Effector memory CD8-positive, alpha-beta T cell (primary cell): Measurements from ENCODE around the gene IL1RAPL2.

Experiments used
- ATAC-seq: fragments of 150-1000 bp; cut with Tn5 transposase; replicated peaks from 2 replicates; pipeline ENCODE4 v1.10.0; 2021; ENCODE audit warnings: mild to moderate bottlenecking, moderate library complexity
- DNase-seq, 3 experiments: peaks; one replicate each; pipeline ENCODE4 v3.0.0; 2021
- H3K27ac Mint-ChIP-seq, 2 donors: one replicate each; pipeline ENCODE4 v1.8.0; 2022; ENCODE audit warnings: mild to moderate bottlenecking in 2 of 2, mixed read lengths in 2 of 2, moderate library complexity in 2 of 2
- H3K27me3 Mint-ChIP-seq, 2 donors: one replicate each; pipeline ENCODE4 v1.8.0; 2022; ENCODE audit warnings: mixed read lengths in 2 of 2
- H3K36me3 Mint-ChIP-seq: one replicate; pipeline ENCODE4 v1.8.0; 2022; ENCODE audit warnings: mild to moderate bottlenecking, moderate library complexity, mixed read lengths; ENCODE audit not compliant: insufficient read depth
- H3K4me1 Mint-ChIP-seq, 2 donors: one replicate each; pipeline ENCODE4 v1.8.0; 2022; ENCODE audit warnings: low read depth in 2 of 2, mixed read lengths in 2 of 2
- H3K4me3 Mint-ChIP-seq, 2 donors: one replicate each; pipeline ENCODE4 v1.8.0; 2022; ENCODE audit warnings: mild to moderate bottlenecking in 2 of 2, mixed read lengths in 2 of 2, moderate library complexity in 2 of 2
- H3K9me3 Mint-ChIP-seq, 2 donors: one replicate each; pipeline ENCODE4 v1.8.0; 2022; ENCODE audit warnings: mixed read lengths in 2 of 2

IL1RAPL2 gene

DNA sequence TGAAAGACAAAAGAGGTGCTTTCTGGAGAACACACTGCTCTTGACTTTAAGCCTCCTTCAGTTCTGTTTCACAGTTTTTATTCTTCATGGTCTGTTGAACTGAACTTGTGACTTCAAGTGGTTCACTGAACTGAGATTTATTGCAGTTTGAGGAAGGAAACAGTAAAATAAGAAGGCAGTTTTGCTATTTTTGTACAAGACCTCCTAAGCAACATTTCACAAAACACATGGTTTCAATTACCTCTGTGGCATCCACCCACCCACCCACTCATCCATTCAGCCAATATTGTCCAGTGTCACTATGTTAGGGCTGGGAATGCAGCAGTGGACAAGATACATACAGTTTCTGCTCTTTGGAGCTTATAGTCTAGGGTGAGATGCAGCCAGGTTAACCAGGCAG is 131.3 kb downstream of the IL1RAPL2 start:
- Mint-ChIP-seq H3K36me3 (no peaks in the 10 kb centered on the region), H3K27me3 (no peaks in the 10 kb centered on the region), H3K4me3 (no peak overlapping the region), H3K27ac (no peak overlapping the region), H3K9me3 (no peaks in the 10 kb centered on the region), H3K4me1 (no peaks in the 10 kb centered on the region)
- ATAC-seq = no peak
- DNase-seq = no peak

DNA sequence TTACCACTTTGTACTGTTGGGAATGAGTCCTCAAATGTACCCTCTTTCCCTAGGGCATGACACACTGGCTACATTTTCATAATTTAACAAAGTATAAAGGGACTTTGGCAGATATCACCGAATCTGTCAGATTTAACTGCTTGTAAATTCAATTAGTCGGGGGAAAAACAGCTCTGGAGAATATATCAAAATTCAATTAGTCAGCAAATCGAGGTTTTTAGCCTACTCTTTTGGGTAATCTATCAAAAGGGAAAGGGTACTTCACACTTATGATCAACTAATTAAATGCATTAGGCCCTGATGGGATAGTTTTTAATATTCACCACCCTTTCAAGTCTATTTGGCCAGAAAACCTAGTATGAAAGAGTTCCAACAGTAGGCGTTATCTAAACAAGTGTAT is 141.0 kb downstream of the IL1RAPL2 start:
- H3K4me3 Mint-ChIP-seq = no peak overlapping the region
- H3K27me3 Mint-ChIP-seq = no peaks in the 10 kb centered on the region
- no peaks in the 10 kb centered on the region for H3K36me3 Mint-ChIP-seq
- no peaks in the 10 kb centered on the region for H3K4me1 Mint-ChIP-seq
- H3K9me3 Mint-ChIP-seq = no peaks in the 10 kb centered on the region
- ATAC-seq (no peak), DNase-seq (no peak)
- H3K27ac Mint-ChIP-seq = no peak overlapping the region

DNA sequence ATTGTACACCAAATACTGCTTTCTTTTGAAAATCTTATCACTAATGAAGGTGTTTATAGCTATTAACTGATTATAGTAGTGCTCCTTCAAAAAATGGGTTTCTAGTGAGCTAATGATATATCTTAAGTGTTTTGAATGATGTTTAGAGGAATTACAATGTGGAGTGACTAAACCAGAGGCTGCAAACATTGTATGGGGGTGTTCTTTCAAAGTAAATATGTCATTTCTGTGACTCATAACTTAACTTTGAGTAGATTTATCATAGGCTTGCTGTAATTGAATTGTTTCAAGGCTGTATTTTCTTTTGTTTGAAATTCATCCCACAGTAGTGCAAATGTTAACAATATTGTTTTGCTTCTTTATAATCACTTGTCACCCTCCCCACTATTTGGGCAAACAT is 141.6 kb downstream of the IL1RAPL2 start:
- no peak for DNase-seq
- no peak for ATAC-seq
- H3K36me3 Mint-ChIP-seq = no peaks in the 10 kb centered on the region
- no peak overlapping the region for H3K4me3 Mint-ChIP-seq
- no peak overlapping the region for H3K27ac Mint-ChIP-seq
- H3K27me3 Mint-ChIP-seq = no peaks in the 10 kb centered on the region
- no peaks in the 10 kb centered on the region for H3K9me3 Mint-ChIP-seq
- no peaks in the 10 kb centered on the region for H3K4me1 Mint-ChIP-seq

DNA sequence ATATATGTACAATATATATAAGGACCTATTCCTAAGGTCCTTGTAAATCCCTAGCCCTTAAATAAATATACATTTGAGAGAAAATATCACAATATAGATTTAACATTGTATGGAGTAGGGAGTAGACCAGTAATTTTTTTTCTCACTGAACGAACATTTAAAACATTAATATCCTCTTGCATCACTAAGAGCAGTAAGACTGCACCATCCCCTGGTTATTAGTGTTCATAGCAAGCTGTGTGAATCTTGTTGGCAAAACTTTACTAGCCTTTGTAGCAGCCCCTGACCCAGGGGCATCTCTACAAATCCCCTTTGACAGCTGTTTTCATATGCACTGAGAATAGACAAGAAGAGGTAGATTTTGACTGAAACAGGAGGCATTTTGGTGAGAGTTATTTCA is 146.5 kb downstream of the IL1RAPL2 start:
- ATAC-seq (no peak), DNase-seq (no peak)
- H3K9me3 Mint-ChIP-seq = no peaks in the 10 kb centered on the region
- H3K4me1 Mint-ChIP-seq = no peaks in the 10 kb centered on the region
- H3K36me3 Mint-ChIP-seq = no peaks in the 10 kb centered on the region
- no peak overlapping the region for H3K4me3 Mint-ChIP-seq
- H3K27me3 Mint-ChIP-seq = no peaks in the 10 kb centered on the region
- no peak overlapping the region for H3K27ac Mint-ChIP-seq

DNA sequence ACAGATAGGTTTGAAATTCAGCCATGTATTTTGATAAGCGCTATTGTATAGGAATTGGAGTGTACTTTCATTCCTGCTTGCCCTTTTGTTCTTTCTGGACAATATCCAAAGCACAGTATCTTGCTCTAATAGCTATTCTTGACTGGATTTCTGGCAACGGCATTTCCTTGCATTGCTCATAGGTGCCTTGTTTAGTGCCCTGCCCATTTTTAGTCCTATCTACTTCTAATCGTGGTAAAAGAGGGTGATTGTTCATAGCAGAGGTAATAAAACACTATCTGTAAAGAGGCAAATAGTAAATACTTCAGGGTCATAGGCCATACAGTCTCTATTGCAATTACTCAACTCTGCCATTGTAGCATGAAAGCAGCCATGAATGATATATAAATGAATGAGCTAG is 155.9 kb downstream of the IL1RAPL2 start:
- H3K4me3 Mint-ChIP-seq = no peak overlapping the region
- ATAC-seq (no peak), DNase-seq (no peak)
- H3K4me1 Mint-ChIP-seq = no peaks in the 10 kb centered on the region
- H3K27me3 Mint-ChIP-seq = no peaks in the 10 kb centered on the region
- H3K27ac Mint-ChIP-seq = no peak overlapping the region
- no peaks in the 10 kb centered on the region for H3K36me3 Mint-ChIP-seq
- no peaks in the 10 kb centered on the region for H3K9me3 Mint-ChIP-seq

DNA sequence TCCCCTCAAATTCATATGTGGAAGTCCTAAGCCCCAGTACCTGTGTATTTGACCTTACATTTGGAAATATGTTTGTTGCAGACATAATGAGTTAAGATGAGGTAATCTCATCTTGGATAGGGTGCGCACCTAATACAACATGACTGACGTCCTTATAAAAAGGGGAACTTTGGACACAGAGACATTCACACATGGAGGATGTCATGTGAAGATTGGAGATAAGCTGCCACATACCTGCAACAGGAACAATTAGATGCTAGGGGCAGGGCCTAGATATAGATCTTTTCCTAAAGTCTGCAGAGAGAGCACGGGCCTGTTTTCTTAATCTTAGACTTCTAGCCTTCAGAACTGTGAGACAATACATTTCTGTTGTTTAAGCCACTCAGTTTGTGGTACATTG is 162.5 kb downstream of the IL1RAPL2 start:
- Mint-ChIP-seq H3K4me1 (no peaks in the 10 kb centered on the region), H3K9me3 (no peaks in the 10 kb centered on the region), H3K27me3 (no peaks in the 10 kb centered on the region), H3K4me3 (no peak overlapping the region), H3K27ac (no peak overlapping the region), H3K36me3 (no peaks in the 10 kb centered on the region)
- DNase-seq (no peak), ATAC-seq (no peak)

DNA sequence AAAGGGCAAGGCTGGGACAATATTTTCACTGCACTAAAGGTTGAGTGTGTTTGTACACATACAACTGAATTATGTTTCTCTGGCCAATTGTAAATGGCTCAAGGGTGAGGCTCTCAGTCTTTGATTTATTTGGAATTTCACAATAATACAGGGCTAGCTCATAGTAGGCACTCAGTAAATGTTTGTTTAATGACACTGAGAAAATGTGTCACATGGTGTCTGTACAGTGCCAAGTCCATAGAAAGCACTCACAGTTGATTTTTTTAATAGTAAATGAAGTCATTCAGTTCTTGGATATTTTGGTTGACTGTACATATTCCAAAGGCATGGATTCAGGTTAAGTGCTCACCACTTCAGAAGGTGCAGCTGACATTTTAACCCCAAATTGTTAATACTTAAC is 176.4 kb downstream of the IL1RAPL2 start:
- Mint-ChIP-seq H3K9me3 (peaks cover 0 to 2% of the 10 kb centered on the region in 2 donors), H3K4me1 (no peaks in the 10 kb centered on the region), H3K4me3 (no peak overlapping the region), H3K27me3 (no peaks in the 10 kb centered on the region), H3K36me3 (no peaks in the 10 kb centered on the region), H3K27ac (no peak overlapping the region)
- no peak for ATAC-seq
- no peak for DNase-seq

DNA sequence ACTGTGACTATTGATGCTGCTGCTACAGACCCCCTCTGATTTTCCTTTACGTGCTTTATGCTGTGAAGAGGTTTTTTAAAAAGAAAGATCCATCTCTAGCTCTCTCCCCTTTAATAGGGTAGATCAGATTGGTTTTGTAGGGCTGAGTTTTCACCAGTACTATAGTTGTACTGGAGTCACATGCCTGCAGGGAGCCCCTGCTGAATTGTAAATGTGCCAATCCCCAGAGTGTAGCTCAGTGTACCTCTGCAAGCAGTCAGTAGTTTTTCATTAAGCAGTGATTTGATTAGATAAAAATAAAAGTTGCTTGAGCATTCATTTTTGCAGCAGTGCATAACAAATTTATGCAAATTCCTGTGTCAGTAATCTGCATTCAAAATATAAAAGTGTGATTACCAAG is 179.2 kb downstream of the IL1RAPL2 start:
- H3K9me3 Mint-ChIP-seq = peaks cover 2 to 5% of the 10 kb centered on the region in 2 donors
- DNase-seq (no peak), ATAC-seq (no peak)
- H3K4me1 Mint-ChIP-seq = no peaks in the 10 kb centered on the region
- no peak overlapping the region for H3K27ac Mint-ChIP-seq
- H3K36me3 Mint-ChIP-seq = no peaks in the 10 kb centered on the region
- H3K27me3 Mint-ChIP-seq = no peaks in the 10 kb centered on the region
- no peak overlapping the region for H3K4me3 Mint-ChIP-seq

DNA sequence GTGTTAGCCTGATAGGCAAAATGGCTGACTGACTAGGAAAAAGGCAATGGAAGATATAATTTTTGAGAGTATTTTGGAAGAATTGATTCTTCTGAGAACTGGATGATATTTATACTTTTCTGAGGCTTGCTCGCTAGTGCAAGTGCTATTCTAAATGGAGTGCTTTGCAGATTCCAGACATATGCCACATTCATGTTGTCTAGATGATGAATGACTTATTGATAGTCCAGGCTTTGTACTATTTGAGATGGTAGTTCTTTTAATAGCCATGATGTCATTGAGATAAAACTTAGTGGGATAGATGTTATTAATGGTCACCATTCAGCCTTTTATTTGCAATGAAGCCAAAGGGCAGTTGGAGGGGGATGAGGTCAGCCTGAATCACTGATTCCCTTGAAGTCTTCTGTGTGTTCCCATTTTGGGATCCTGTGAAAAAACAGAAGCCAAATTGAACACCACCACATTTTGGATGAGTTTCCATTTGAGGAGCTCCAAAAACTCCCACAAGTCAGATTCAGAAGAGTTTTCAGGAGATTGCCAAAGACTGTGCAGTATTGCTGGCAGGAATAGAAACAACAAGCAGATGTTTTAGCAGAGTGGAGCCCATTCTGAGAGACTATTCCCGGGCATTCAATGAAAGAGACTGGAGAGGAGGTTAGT is 184.1 kb downstream of the IL1RAPL2 start:
- Mint-ChIP-seq H3K36me3 (no peaks in the 10 kb centered on the region), H3K9me3 (peaks cover 0 to 5% of the 10 kb centered on the region in 2 donors), H3K27ac (no peak overlapping the region), H3K4me1 (no peaks in the 10 kb centered on the region), H3K27me3 (no peaks in the 10 kb centered on the region), H3K4me3 (no peak overlapping the region)
- DNase-seq = no peak
- no peak for ATAC-seq

DNA sequence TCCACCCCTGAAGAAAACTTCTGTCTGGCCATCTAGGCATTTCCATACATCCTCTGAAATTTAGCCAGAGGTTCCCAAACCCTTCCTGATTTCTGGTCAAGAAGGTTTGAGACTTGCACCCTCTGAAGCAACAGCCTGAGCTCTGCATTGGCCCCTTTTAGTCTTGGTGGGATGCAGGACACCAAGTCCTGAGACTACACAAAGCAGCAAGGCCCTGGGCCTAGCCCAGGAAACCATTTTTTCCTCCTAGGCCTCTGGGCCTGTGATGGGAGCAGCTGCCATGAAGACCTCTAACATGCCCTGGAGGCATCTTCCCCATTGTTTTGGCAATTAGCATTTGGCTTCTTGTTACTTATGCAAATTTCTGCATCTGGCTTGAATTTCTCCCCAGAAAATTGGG is 196.6 kb downstream of the IL1RAPL2 start:
- Mint-ChIP-seq H3K4me3 (no peak overlapping the region), H3K4me1 (no peaks in the 10 kb centered on the region), H3K9me3 (peaks cover 3 to 9% of the 10 kb centered on the region in 2 donors), H3K27ac (no peak overlapping the region), H3K36me3 (peaks cover 3% of the 10 kb centered on the region), H3K27me3 (no peaks in the 10 kb centered on the region)
- DNase-seq (no peak), ATAC-seq (no peak)

DNA sequence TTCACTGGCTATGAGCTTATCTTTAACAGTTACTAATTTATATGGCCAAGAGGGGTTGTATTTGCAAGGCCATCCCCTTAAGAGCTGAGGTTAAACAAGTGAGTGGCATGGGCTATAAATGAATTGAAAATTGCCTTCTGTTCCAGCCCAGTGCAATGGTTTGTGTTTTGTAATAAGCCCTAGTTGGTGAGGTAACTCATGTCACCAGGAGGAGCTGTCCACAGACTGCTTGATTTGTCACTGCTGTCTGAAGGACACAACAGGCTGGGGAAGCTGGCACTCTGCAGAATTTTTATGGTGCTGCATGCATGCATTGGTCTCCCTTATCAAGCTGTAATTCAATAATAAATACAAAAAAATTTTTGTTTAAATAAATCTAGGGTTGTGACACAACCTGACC is 223.8 kb downstream of the IL1RAPL2 start:
- no peaks in the 10 kb centered on the region for H3K27me3 Mint-ChIP-seq
- no peak for ATAC-seq
- no peak overlapping the region for H3K27ac Mint-ChIP-seq
- H3K9me3 Mint-ChIP-seq = peaks cover 2 to 11% of the 10 kb centered on the region in 2 donors
- DNase-seq = no peak
- H3K4me3 Mint-ChIP-seq = no peak overlapping the region
- no peaks in the 10 kb centered on the region for H3K4me1 Mint-ChIP-seq
- no peaks in the 10 kb centered on the region for H3K36me3 Mint-ChIP-seq

DNA sequence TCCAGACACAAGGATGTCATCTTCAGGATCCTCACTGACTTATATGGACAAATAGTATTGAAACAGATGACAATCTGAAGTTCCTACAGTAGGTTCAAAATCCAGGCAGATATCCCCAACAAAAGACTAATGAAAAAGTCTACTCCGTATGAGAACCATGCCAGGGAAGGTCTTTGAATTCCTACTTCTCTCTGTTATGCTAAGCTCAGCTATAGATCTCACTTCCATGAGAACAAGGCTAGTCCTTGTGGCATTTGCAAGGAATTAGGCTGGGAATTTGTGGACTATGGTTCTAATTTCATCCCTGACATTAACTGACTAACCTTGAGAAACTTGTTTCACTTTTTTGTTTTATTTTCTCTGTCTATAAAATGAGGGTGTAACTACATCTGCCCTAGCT is 229.8 kb downstream of the IL1RAPL2 start:
- DNase-seq = no peak
- no peak for ATAC-seq
- Mint-ChIP-seq H3K27ac (no peak overlapping the region), H3K27me3 (no peaks in the 10 kb centered on the region), H3K4me1 (no peaks in the 10 kb centered on the region), H3K4me3 (no peak overlapping the region), H3K36me3 (no peaks in the 10 kb centered on the region), H3K9me3 (no peaks in the 10 kb centered on the region)

DNA sequence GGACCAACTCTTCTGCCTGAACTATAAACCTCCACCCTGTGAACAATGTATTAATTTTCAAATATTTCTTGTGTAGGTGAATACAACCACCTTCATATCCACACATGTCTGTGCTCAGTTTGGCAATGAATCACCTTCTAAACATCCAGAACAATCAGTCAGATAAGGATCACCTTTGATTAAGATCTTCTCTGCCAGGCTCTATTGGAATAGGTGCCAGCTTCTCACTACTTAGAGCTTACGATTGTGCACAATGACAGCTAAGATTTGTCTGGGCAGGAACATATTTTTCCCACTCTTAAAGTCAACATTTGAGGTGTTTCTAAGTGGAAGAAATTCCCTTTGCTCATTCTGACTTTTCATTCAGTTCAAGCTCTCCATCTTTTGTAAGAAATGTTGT is 237.2 kb downstream of the IL1RAPL2 start:
- Mint-ChIP-seq H3K9me3 (peaks cover under 1 to 2% of the 10 kb centered on the region in 2 donors), H3K36me3 (no peaks in the 10 kb centered on the region), H3K27ac (no peak overlapping the region), H3K4me1 (no peaks in the 10 kb centered on the region), H3K27me3 (no peaks in the 10 kb centered on the region), H3K4me3 (no peak overlapping the region)
- no peak for DNase-seq
- no peak for ATAC-seq

DNA sequence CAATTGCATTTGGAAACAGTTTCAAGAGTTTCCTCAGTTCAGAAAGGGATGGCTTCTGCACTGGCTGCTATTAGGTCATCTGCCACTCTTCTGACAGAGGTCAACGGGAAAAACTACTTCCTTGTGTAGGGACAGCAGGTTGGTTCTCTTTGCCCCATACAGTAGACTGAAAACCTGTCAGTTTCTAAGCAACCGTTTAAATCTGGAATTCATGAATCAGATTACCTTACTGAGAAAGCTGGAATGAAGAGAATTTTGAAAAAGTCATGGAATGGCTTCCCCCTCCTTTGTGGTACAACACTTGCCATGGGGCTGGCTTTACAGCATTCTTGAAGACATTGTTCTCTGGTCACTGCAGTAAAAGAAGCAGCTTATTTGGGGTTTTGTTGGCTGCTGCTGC is 240.3 kb downstream of the IL1RAPL2 start:
- ATAC-seq = no peak
- peaks cover 5 to 15% of the 10 kb centered on the region in 2 donors for H3K9me3 Mint-ChIP-seq

DNA sequence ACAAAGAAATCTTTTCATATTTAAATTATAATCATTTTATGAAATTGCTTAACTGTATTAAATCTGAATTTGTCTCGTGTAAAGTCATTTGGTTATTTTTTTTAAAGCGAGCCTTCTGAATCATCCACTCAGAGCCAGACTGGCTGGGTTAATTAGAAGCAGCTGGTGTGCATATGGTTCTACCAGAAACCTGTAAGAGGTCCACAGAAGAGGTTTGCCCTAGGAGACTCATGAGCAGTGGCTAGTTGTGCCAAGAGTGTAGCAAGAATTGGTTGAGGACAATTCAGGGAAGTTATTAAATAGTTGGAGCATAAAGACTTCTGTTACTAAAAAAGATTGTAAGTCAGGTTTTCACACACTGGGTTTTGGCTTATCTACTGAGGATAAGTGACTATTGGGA is 267.4 kb downstream of the IL1RAPL2 start:
- Mint-ChIP-seq H3K27me3 (no peaks in the 10 kb centered on the region), H3K27ac (no peak overlapping the region), H3K4me1 (no peaks in the 10 kb centered on the region), H3K9me3 (no peaks in the 10 kb centered on the region), H3K36me3 (no peaks in the 10 kb centered on the region), H3K4me3 (no peak overlapping the region)
- DNase-seq = no peak
- ATAC-seq = no peak

More for the DNA sequence above, 240.3 kb downstream of the IL1RAPL2 start:
- Mint-ChIP-seq H3K4me3 (no peak overlapping the region), H3K36me3 (no peaks in the 10 kb centered on the region), H3K4me1 (no peaks in the 10 kb centered on the region), H3K27ac (no peak overlapping the region), H3K27me3 (no peaks in the 10 kb centered on the region)
- DNase-seq = no peak
